Urinary bladder (tissue), 4 donors: ENCODE measurements around the gene LGALS3BP. TPM values are rescaled to one million over a fixed set of nuclear protein-coding genes. Genes with fewer than 3 reads are reported as not detected.

Experiments
- DNase-seq: peaks from one replicate; pipeline ENCODE4 v3.0.0-alpha.2; 2015; ENCODE audit errors: extremely low spot score
- H3K27ac ChIP-seq: one replicate; pipeline ENCODE4 v1.5.1; 2013; ENCODE audit warnings: low read depth, mild to moderate bottlenecking, moderate library complexity
- H3K36me3 ChIP-seq: one replicate; pipeline ENCODE4 v1.6.1; 2013; ENCODE audit warnings: mild to moderate bottlenecking, moderate library complexity; ENCODE audit not compliant: insufficient read depth
- H3K4me1 ChIP-seq: one replicate; pipeline ENCODE4 v1.6.1; 2013; ENCODE audit warnings: mild to moderate bottlenecking, moderate library complexity; ENCODE audit not compliant: insufficient read depth
- H3K4me3 ChIP-seq: one replicate; pipeline ENCODE4 v1.5.1; 2013; ENCODE audit warnings: low read depth, low read length
- WGBS: extraction: QIAGEN DNeasy Blood & Tissue Kit; methylation state at CpG from one replicate; pipeline ENCODE4 v1.1.7; 2013; 5-methylcytosine and 5-hydroxymethylcytosine counted together
- polyA plus RNA-seq: library from polyadenylated mRNA; stranded (reverse); fragments of 200-250 nt; gene quantifications from one replicate; pipeline ENCODE4 v1.2.3, GENCODE V29; 2013
- total RNA-seq: library from RNA; depleted of rRNA; stranded (reverse); fragments of >200 nt; gene quantifications from one replicate; pipeline ENCODE4 v1.2.3, GENCODE V29; 2014
- donor health status: healthy with polysubstance abuse.
- donor health status: healthy.

The LGALS3BP gene
- total and polyA plus RNA-seq, 2 donors = 103 to 219 TPM

DNA sequence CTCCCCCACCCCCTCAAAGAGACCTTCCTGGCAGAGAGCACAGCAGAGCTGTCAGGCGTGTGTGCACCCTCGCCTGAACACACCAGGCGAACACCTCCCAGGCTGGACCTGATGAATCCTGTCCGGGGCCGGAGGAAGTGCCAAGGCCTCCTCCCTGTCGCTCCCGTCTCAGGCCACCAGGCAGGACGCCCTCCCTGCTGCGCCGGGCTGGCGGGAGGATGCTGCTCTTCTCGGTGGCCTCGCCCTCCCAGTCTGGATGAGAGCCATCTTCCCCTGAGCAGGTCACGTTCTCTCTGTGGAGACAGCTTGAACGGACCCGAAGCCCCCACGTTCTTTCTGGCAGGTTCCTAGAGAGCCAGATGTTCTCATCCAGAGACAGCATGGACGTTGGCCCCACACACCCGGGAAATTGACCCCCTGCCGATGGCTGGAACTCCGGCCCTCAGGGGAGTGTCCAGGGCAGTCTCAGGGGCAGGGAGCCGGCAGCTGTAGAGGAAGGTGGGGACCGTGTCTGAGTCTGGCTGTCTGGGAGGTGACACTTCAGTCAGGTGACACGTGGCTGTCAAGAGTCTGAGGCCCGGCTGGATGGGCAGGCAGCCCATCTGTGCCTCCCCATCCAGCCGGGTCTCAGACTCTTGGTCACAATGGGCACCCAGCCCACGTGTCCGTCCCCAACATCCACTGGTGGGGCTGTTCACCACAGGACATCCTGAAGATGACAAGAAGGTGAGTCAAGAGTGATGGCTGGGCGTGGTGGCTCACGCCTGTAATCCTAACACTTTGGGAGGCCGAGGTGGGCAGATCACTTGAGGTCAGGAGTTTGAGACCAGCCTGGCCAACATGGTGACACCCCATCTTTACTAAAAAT lies 49.6 kb downstream of the LGALS3BP start:
- Histone ChIP-seq H3K36me3 (no peaks in the 10 kb centered on the region), H3K27ac (no peak overlapping the region), H3K4me3 (no peak overlapping the region), H3K4me1 (no peaks in the 10 kb centered on the region)
- 56% methylated on average over 31 of the region's 31 CpGs for WGBS
- DNase-seq = no peak

DNA sequence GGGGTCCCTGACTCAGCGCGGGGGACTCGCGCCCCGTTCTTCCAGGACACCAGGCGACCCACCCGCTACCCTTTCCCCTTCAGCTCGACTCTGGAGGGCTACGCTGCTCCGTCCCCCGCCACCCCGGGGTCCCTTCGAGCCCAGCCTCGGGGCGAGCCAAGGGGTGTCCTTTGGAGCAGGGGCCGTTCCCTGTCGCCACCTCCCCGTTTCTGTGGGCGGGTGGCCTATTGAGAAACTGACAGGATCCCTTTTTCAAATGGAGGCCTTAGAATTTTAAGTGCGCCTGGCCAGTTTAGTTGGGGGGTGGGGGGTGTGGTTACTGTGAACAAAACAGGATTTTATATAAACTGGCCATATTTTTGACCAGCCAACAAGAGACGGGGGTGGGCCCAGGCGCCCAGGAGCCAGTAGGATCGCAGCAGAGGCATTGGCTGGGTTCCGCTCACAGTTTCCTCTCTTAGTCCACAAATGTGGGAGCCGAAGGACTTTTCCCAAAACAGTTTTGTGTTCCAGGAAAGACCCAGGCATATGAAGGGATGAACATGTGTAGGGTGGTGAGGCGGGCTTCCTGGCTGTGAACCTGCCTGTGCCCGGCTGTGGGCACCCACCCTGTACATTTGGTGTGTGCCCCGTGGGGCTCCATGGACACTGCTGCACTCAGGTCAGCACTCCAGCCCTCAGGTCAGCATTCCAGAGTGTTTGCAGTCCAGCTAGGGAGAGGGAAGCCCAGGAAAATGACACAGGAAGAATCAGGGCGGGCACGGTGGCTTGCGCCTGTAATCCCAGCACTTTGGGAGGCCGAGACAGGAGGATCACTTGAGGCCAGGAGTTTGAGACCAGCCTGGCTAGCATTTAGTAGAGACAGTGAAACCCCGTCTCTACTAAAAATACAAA lies 53.8 kb downstream of the LGALS3BP start:
- no peaks in the 10 kb centered on the region for H3K4me1 ChIP-seq
- WGBS = 15% methylated on average over 33 of the region's 33 CpGs

DNA sequence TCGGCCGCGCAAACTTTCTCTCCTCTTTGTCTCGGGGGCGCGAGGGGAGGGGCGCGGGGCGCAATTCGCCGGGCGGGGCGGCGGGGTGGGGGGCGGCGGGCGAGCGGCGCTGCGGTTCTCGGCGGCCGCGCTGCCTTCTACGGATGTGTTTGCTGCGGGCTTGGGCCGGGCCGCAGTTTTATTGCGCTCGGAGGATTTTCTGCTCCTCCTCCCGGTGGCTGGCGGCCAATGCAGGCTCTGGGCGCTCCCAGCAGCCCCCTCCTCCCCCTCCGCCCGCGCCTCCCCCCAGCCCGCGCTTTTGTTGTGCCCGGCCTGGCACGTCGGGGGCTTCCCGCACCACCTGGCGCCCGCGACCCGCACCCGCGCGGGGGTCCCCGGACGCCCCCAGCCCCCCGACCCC lies 54.5 kb downstream of the LGALS3BP start, which contains the start of gene TIMP2:
TIMP2 (minus strand) TSS at position 154 of the 400 bp plus-strand sequence. CDS start 299 bp downstream, outside the sequence.
- peak within 1 kb of the TSS; percentile 95 for H3K27ac ChIP-seq
- H3K4me1 ChIP-seq = no peaks in the 10 kb centered on the region
- DNase-seq = no peak
- H3K4me3 ChIP-seq = peak within 1 kb of the TSS; percentile 88
- under 1% methylated on average over 52 of the region's 52 CpGs for WGBS
- H3K36me3 ChIP-seq = no peaks in the 10 kb centered on the region

More for the DNA sequence above, 53.8 kb downstream of the LGALS3BP start:
- H3K36me3 ChIP-seq = no peaks in the 10 kb centered on the region
- peak overlapping the region; percentile 88 for H3K4me3 ChIP-seq
- H3K27ac ChIP-seq = peak overlapping the region; percentile 95
- DNase-seq = no peak

DNA sequence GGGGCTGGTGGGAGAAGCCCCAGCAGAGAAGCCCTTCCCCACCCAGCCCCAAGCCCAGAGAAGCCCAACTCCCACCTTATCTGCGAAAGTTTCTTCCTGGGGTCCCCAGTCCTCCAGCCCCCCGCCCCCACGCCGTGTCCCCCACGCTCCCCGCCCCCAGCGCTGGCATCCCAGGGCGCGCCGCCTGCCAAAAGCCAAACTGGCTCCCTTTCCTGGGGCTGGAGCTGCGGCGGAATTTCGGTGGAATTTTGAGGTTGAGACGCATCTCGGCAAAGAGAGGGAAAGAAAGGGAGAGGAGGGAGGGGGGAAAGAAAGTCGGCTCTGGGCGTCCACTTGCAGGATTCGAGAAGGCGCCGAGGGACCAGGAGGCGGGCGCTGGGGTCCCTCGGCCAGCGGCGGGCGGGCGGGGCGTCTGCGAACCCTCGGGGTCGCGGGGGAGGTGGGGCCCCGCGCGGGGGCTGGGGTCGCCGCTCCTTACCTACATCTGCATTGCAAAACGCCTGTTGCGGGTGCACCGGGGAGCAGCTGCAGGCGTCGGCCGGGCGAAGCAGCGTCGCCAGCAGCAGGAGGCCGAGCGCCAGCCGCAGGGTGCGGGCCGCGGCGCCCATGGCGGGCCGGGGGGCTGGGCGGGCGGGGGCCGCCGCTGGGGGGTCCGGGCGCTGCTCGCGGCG lies 55.1 kb downstream of the LGALS3BP start:
- Histone ChIP-seq H3K4me3 (peak overlapping the region; percentile 88), H3K4me1 (no peaks in the 10 kb centered on the region), H3K27ac (peak overlapping the region; percentile 78), H3K36me3 (no peaks in the 10 kb centered on the region)
- DNase-seq = no peak
- WGBS = under 1% methylated on average over 60 of the region's 64 CpGs

DNA sequence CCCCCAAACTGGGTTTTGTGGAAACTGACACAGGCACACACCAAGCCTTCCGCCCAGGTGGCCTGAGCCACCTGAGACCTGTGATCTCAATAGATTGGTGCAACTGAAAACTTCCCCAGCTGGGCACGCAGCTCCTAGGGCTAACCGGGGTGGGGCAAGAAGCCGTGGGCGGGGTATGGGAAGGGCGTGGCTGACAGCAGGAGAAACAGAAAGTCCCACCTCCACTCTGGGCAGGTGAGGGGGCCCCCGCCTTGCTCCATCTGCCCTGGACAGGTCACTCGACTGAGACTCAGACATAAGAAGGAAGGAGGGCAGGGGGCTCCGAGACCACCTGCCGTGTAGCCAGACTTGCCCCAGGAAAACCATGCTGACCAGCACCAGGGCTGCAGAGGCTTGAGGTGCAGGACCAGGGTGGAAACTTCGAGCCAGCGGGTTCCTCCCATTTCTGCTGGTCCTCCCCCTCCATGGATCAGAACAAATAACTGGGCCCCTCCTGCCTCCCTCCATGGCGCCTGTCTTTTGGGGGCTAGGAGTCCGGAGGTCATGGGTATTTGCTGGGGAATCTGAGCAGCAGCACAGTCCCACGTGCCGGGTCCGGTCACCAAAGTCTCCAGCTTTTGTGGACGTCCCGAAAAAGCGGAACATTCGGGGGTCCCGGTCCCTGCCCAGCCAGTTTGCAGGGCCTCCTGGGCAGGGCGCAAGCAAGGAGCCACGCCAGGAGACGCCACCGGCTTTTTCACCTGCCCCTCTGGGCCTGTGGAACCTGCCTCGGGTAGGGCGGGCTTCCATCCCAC lies 55.9 kb downstream of the LGALS3BP start:
- Histone ChIP-seq H3K27ac (peak overlapping the region; percentile 78), H3K36me3 (no peaks in the 10 kb centered on the region), H3K4me3 (peak overlapping the region; percentile 88), H3K4me1 (no peaks in the 10 kb centered on the region)
- DNase-seq = no peak
- WGBS = 4% methylated on average over 28 of the region's 28 CpGs

DNA sequence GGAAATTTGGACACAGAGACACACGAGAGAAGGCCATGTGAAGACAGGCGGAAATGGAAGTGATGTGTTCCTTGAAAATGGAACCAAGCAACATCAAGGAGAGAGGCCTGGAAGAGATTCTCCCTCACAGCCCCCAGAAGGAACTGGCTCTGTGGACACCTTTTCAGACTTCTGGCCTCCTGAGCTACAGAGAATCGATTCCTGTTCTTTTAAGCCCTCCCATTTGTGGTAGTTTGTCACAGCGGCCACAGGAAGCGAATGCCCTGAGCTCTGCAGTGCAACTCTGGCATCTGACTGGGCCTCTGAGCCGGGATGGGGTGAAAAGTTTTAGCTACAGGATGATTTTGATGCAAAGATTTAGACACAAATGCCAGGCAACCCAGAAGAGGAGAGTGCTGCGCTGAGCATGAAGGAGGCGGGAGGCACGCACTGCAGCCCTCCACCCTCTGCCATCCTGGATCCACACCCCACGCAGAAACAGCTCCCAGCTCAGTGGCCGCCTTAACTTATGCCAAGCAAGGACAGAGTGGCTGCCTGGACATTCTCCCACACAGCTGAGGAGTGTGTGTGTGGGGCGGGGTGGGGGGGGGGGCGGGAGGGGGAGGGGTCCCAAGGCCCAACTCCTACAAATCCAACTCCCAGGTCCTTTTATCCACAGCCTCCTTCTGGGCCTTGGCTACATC lies 56.8 kb downstream of the LGALS3BP start:
- DNase-seq = no peak
- Histone ChIP-seq H3K4me3 (no peak overlapping the region), H3K36me3 (no peaks in the 10 kb centered on the region), H3K27ac (no peak overlapping the region), H3K4me1 (no peaks in the 10 kb centered on the region)
- WGBS = 44% methylated on average over 13 of the region's 13 CpGs

DNA sequence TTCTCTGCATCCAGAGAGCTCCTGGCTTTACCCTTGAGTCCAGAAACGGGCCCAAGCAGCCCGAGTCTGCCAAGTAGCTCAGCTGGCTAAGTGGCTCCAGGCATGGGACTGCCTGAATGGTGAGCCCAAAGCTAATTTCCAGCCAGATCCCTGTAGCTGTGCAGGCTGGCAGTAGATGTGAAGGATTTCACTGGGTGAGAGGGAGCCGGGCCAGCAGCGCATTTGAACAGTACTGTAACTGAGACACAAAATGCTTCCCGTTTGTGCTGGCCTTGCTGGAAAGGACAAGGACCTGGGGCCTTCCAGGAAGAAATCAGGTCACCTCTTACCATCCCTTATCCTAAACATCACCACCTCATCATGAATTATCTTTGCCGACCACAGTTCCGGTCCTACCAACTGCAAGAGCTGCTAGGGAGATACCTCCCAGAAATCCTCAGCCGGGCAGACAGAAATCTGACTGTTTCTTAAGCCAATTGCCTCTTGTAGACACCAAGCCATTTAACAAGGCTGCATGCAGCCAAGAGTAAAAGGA lies 58.2 kb downstream of the LGALS3BP start:
- H3K36me3 ChIP-seq = no peaks in the 10 kb centered on the region
- 33% methylated on average over 8 of the region's 8 CpGs for WGBS
- no peak overlapping the region for H3K4me3 ChIP-seq
- no peaks in the 10 kb centered on the region for H3K4me1 ChIP-seq
- no peak overlapping the region for H3K27ac ChIP-seq
- no peak for DNase-seq

Other genes starting within 250 kb of the LGALS3BP start
- 31.0 TPM for gene CYTH1, start 197.7 kb downstream of the LGALS3BP start, total RNA-seq
- 27.1 TPM for gene CYTH1, start 197.7 kb downstream of the LGALS3BP start, polyA plus RNA-seq
- 27.3 TPM for gene USP36, start 139.1 kb downstream of the LGALS3BP start, total RNA-seq
- gene USP36, start 139.1 kb downstream of the LGALS3BP start, polyA plus RNA-seq = 28.0 TPM
- 4.8 TPM for gene CEP295NL, start 76.7 kb downstream of the LGALS3BP start, total RNA-seq
- 0.28 TPM for gene CEP295NL, start 76.7 kb downstream of the LGALS3BP start, polyA plus RNA-seq
- gene TIMP2, start 54.5 kb downstream of the LGALS3BP start, total RNA-seq = 116 TPM
- gene TIMP2, start 54.5 kb downstream of the LGALS3BP start, polyA plus RNA-seq = 395 TPM
- 20.9 TPM for gene CANT1, start 29.8 kb upstream of the LGALS3BP start, total RNA-seq
- gene CANT1, start 29.8 kb upstream of the LGALS3BP start, polyA plus RNA-seq = 32.1 TPM
- 5.2 TPM for gene C1QTNF1, start 44.2 kb upstream of the LGALS3BP start, total RNA-seq
- gene C1QTNF1, start 44.2 kb upstream of the LGALS3BP start, polyA plus RNA-seq = 85.0 TPM
- 17.2 TPM for gene ENGASE, start 94.9 kb upstream of the LGALS3BP start, total RNA-seq
- 27.4 TPM for gene ENGASE, start 94.9 kb upstream of the LGALS3BP start, polyA plus RNA-seq